Dendritic cell treated with granulocyte-macrophage colony-stimulating factor and Interleukin-4, amounts not matched to agents 40 ng/mL and 50 ng/mL, for 4 days (primary cell): Measurements from ENCODE around the gene NUDT9.
"Not testable (repeated sequence)": the region's sequence is repeated elsewhere in the genome, so short reads cannot be mapped to it uniquely, and the experiment has no call there.

ENCODE experiments used
- H3K27ac Mint-ChIP-seq: one replicate; pipeline ENCODE4 v1.8.0; 2022; ENCODE audit warnings: mild to moderate bottlenecking, mixed read lengths
- H3K27me3 Mint-ChIP-seq: one replicate; pipeline ENCODE4 v1.8.0; 2022; ENCODE audit warnings: mild to moderate bottlenecking, mixed read lengths
- H3K36me3 Mint-ChIP-seq: one replicate; pipeline ENCODE4 v1.8.0; 2022; ENCODE audit warnings: low read depth, mixed read lengths
- H3K4me1 Mint-ChIP-seq: one replicate; pipeline ENCODE4 v1.8.0; 2022; ENCODE audit warnings: low read depth, mixed read lengths
- H3K4me3 Mint-ChIP-seq: one replicate; pipeline ENCODE4 v1.8.0; 2022; ENCODE audit warnings: mild to moderate bottlenecking, moderate library complexity, mixed read lengths
- H3K9me3 Mint-ChIP-seq: one replicate; pipeline ENCODE4 v1.8.0; 2022; ENCODE audit warnings: mixed read lengths
- intact Hi-C: fragments of 100-400 bp; cut with micrococcal nuclease; formaldehyde crosslinking; loops from one replicate; pipeline ENCODE4 v1.15.0; 2022

The NUDT9 gene

GRCh38 chr4:87451537-87451936 lies 29.2 kb downstream of the NUDT9 start:
- H3K4me3 Mint-ChIP-seq = no peak overlapping the region
- no peaks in the 10 kb centered on the region for H3K9me3 Mint-ChIP-seq
- no peaks in the 10 kb centered on the region for H3K4me1 Mint-ChIP-seq
- intact Hi-C loops = no loop called here
- no peak overlapping the region for H3K27ac Mint-ChIP-seq
- H3K36me3 Mint-ChIP-seq = peaks cover 75% of the 10 kb centered on the region
- H3K27me3 Mint-ChIP-seq = no peaks in the 10 kb centered on the region

- Mint-ChIP-seq H3K27me3 (no peaks in the 10 kb centered on the region), H3K4me3 (no peak overlapping the region), H3K4me1 (no peaks in the 10 kb centered on the region), H3K9me3 (no peaks in the 10 kb centered on the region), H3K27ac (no peak overlapping the region), H3K36me3 (peaks cover 35% of the 10 kb centered on the region)
- intact Hi-C loops = no loop called here
These were observed 36.5 kb downstream of the NUDT9 start for GRCh38 chr4:87458913-87459312.

GRCh38 chr4:87461281-87461700 lies 38.9 kb downstream of the NUDT9 start:
- H3K36me3 Mint-ChIP-seq = peaks cover 17% of the 10 kb centered on the region
- no peaks in the 10 kb centered on the region for H3K9me3 Mint-ChIP-seq
- intact Hi-C loops = loop anchor here (5.0 to 10.0 kb wide), 2 partner anchors 196 to 309 kb away; no protein-coding TSS in a partner anchor
- H3K4me3 Mint-ChIP-seq = no peak overlapping the region
- H3K4me1 Mint-ChIP-seq = no peaks in the 10 kb centered on the region
- H3K27ac Mint-ChIP-seq = no peak overlapping the region
- H3K27me3 Mint-ChIP-seq = no peaks in the 10 kb centered on the region

- intact Hi-C loops = loop anchor here (5.0 to 10.0 kb wide), 2 partner anchors 197 to 310 kb away; no protein-coding TSS in a partner anchor
- Mint-ChIP-seq H3K4me1 (no peaks in the 10 kb centered on the region), H3K9me3 (no peaks in the 10 kb centered on the region), H3K27ac (no peak overlapping the region), H3K27me3 (no peaks in the 10 kb centered on the region), H3K36me3 (peaks cover 17% of the 10 kb centered on the region), H3K4me3 (no peak overlapping the region)
These were observed 39.7 kb downstream of the NUDT9 start for GRCh38 chr4:87462102-87462501.

GRCh38 chr4:87465739-87466366 lies 43.5 kb downstream of the NUDT9 start:
- no peaks in the 10 kb centered on the region for H3K9me3 Mint-ChIP-seq

GRCh38 chr4:87469390-87469789 lies 47.0 kb downstream of the NUDT9 start:
- Mint-ChIP-seq H3K9me3 (no peaks in the 10 kb centered on the region), H3K4me1 (no peaks in the 10 kb centered on the region), H3K36me3 (no peaks in the 10 kb centered on the region), H3K4me3 (no peak overlapping the region), H3K27ac (no peak overlapping the region), H3K27me3 (no peaks in the 10 kb centered on the region)
- intact Hi-C loops = loop anchor here (10.0 kb wide), 1 partner anchor 205 kb away; no protein-coding TSS in a partner anchor

More at GRCh38 chr4:87465739-87466366, 43.5 kb downstream of the NUDT9 start:
- intact Hi-C loops = loop anchor here (1.0 to 10.0 kb wide), 2 partner anchors 91 to 201 kb away; no protein-coding TSS in a partner anchor
- H3K27ac Mint-ChIP-seq = no peak overlapping the region
- H3K27me3 Mint-ChIP-seq = no peaks in the 10 kb centered on the region
- H3K4me3 Mint-ChIP-seq = no peak overlapping the region
- no peaks in the 10 kb centered on the region for H3K4me1 Mint-ChIP-seq
- H3K36me3 Mint-ChIP-seq = no peaks in the 10 kb centered on the region

GRCh38 chr4:87476934-87477333 lies 54.6 kb downstream of the NUDT9 start:
- Mint-ChIP-seq H3K27me3 (no peaks in the 10 kb centered on the region), H3K36me3 (no peaks in the 10 kb centered on the region), H3K4me3 (no peak overlapping the region), H3K27ac (no peak overlapping the region), H3K9me3 (no peaks in the 10 kb centered on the region), H3K4me1 (no peaks in the 10 kb centered on the region)
- intact Hi-C loops = no loop called here

GRCh38 chr4:87478732-87479250 lies 56.4 kb downstream of the NUDT9 start:
- intact Hi-C loops = no loop called here
- H3K36me3 Mint-ChIP-seq = no peaks in the 10 kb centered on the region
- H3K27me3 Mint-ChIP-seq = no peaks in the 10 kb centered on the region
- no peak overlapping the region for H3K27ac Mint-ChIP-seq
- H3K4me1 Mint-ChIP-seq = no peaks in the 10 kb centered on the region
- H3K4me3 Mint-ChIP-seq = no peak overlapping the region
- no peaks in the 10 kb centered on the region for H3K9me3 Mint-ChIP-seq

- Mint-ChIP-seq H3K36me3 (no peaks in the 10 kb centered on the region), H3K4me3 (no peak overlapping the region), H3K27ac (no peak overlapping the region), H3K27me3 (no peaks in the 10 kb centered on the region), H3K9me3 (no peaks in the 10 kb centered on the region), H3K4me1 (no peaks in the 10 kb centered on the region)
- intact Hi-C loops = no loop called here
These were observed 59.0 kb downstream of the NUDT9 start for GRCh38 chr4:87481377-87481776.

- H3K36me3 Mint-ChIP-seq, H3K27ac Mint-ChIP-seq, H3K4me1 Mint-ChIP-seq, H3K27me3 Mint-ChIP-seq, intact Hi-C loops, H3K4me3 Mint-ChIP-seq, H3K9me3 Mint-ChIP-seq: not testable (repeated sequence)
These were observed 60.9 kb downstream of the NUDT9 start for GRCh38 chr4:87483247-87483646.

- H3K27me3 Mint-ChIP-seq, H3K4me1 Mint-ChIP-seq, H3K36me3 Mint-ChIP-seq, H3K27ac Mint-ChIP-seq, H3K4me3 Mint-ChIP-seq, intact Hi-C loops: not testable (repeated sequence)
- H3K9me3 Mint-ChIP-seq = peaks cover 16% of the 10 kb centered on the region
These were observed 66.3 kb downstream of the NUDT9 start for GRCh38 chr4:87488666-87489065.

GRCh38 chr4:87489678-87490077 lies 67.3 kb downstream of the NUDT9 start:
- intact Hi-C loops = no loop called here
- Mint-ChIP-seq H3K4me3 (no peak overlapping the region), H3K27ac (no peak overlapping the region), H3K27me3 (no peaks in the 10 kb centered on the region), H3K4me1 (no peaks in the 10 kb centered on the region), H3K9me3 (peaks cover 16% of the 10 kb centered on the region), H3K36me3 (no peaks in the 10 kb centered on the region)

- H3K27me3 Mint-ChIP-seq = no peaks in the 10 kb centered on the region
- no peaks in the 10 kb centered on the region for H3K36me3 Mint-ChIP-seq
- H3K27ac Mint-ChIP-seq = no peak overlapping the region
- no peaks in the 10 kb centered on the region for H3K4me1 Mint-ChIP-seq
- intact Hi-C loops = no loop called here
- peaks cover 16% of the 10 kb centered on the region for H3K9me3 Mint-ChIP-seq
- no peak overlapping the region for H3K4me3 Mint-ChIP-seq
These were observed 68.4 kb downstream of the NUDT9 start for GRCh38 chr4:87490664-87491369.

GRCh38 chr4:87491436-87491835 lies 69.1 kb downstream of the NUDT9 start:
- Mint-ChIP-seq H3K27ac (no peak overlapping the region), H3K9me3 (peaks cover 16% of the 10 kb centered on the region), H3K4me3 (no peak overlapping the region), H3K36me3 (no peaks in the 10 kb centered on the region), H3K27me3 (no peaks in the 10 kb centered on the region), H3K4me1 (no peaks in the 10 kb centered on the region)
- intact Hi-C loops = no loop called here
